GM18868 (cell line): ENCODE results near the gene MLXIP.
"Not testable (repeated sequence)": the region's sequence is repeated elsewhere in the genome, so short reads cannot be mapped to it uniquely, and the experiment has no call there.

ENCODE experiments used
- ATAC-seq: cut with Tn5 transposase; IDR thresholded peaks from one replicate; pipeline ENCODE4 v1.9.1; 2021; ENCODE audit warnings: mild to moderate bottlenecking, moderate library complexity; ENCODE audit not compliant: unreplicated experiment

MLXIP gene

DNA sequence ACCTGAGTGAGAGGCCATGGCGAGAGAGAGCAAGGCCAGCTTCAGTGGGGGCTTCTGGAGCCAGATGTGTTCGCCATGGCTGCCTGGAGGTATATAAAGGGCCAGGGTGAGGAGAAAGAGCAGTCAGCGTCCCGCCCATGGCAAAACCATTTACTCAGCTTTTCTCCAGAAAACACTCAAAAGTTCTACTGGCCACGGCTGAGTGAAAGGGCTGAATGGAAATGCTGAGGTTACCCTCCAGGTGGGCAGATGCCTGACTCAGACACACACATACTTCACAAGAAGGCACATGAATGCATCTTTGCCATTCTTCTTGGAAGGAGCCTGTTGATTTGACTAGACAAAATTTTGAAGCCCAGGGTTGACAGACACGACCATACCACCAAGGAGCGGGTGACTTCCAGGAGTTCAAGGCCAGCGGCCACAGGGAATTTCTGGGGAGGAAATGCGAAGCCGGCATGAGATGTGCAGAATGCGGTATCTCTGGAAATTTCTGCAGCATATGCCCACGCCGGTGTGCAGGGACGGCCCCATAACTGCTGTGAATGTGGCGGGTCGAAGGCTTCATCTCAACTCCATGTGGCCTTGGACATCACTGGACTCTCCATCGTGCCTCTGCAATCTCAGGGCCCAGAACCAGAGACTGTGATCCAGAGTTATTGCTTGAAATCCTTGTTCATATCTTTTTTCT is 95.7 kb downstream of the MLXIP start, which contains the start of gene IL31:
Gene IL31, minus strand, starts transcription at position 67 of the 691 bp plus-strand sequence. Its CDS starts 49 bp downstream, at position 18.
- ATAC-seq, result no peak

DNA sequence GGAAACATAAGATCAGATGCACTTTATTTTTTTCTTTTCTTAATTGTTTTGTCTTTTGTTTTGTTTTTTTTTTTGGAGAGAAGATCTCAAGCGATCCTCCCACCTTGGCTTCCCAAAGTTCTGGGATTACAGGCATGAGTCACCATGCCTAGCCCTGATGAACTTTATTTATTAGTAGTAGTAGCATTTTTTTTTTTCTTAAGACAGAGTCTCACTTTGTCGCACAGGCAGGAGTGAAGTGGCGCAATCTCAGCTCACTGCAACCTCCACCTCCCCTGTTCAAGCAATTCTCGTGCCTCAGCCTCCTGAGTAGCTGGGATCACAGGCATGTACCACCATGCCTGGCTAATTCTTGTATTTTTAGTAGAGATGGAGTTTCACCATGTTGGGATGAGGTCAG is 97.9 kb downstream of the MLXIP start:
- not testable (repeated sequence) for ATAC-seq

DNA sequence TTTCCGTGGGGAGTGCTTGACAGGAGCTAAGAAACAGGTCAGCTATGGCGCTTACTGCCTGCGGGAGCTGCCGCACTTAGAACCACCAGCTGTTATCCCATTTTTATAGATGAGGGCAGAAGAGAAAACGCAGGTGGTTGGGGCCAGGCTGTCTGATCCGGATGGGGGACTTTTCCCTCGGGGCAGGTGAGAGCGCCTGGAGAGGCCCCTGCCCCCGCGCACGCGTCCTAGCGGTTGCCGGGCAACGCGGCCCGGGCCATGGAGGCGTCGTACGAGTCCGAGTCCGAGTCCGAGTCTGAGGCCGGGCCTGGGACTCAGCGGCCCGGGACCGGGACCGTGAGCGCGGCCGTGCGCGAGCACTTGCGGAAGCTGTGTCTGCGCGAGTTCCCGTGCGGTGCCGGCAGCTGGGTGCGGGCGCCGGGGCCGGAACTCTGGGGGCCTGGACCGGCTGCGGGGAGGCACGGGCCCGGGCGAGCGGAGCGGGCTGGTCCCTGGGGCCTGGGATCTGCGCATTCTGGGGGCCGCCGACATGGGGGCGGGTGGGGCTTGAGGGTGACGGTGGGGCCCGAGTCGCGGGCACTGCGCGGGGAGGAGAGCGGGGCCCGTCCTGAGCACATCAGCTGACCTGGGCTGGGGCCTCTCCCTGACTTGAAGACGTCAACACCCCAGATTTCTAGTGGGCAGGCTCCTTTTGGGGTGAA is 104.5 kb downstream of the MLXIP start, which contains the start of gene LRRC43:
Gene LRRC43, plus strand, starts transcription at position 237 of the 701 bp plus-strand sequence. Its CDS starts 22 bp downstream, at position 259.
- no peak for ATAC-seq

DNA sequence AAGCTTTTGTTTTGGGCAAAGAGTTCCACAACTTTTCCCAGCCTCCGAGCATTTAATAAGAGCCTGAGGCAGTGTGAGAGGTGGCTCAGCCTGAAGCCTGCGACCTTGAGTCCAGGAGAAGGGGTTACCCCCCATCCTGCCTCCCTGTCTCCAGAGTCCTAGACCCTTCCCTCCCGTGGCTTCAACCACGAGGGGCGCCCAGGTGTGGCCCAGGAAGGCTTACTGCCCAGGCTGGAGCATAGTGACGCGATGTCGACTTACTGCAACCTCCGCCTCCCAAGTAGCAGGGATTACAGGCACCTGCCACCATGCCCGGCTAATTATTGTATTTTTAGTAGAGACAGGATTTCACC is 105.0 kb downstream of the MLXIP start:
- ATAC-seq, result no peak

DNA sequence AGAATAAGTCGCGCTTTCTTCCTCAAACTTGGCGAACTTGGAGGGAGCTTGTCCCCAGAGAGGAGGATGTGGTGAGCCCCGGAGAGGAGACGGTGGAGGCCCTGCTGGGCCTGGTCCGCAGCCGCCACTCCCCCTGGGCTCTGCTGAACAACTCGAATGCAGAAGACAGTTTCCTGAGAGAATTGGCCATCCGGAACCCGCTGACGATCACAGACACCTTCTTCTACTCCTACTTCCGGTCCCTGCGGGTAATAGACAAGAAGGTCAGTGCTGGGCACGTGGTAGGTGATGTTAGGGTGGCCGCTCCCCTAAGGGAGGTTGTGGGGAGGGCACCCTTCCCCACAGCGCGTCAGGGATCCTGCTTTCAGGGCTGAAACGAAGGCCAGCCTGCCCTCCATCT is 106.0 kb downstream of the MLXIP start:
- no peak for ATAC-seq

DNA sequence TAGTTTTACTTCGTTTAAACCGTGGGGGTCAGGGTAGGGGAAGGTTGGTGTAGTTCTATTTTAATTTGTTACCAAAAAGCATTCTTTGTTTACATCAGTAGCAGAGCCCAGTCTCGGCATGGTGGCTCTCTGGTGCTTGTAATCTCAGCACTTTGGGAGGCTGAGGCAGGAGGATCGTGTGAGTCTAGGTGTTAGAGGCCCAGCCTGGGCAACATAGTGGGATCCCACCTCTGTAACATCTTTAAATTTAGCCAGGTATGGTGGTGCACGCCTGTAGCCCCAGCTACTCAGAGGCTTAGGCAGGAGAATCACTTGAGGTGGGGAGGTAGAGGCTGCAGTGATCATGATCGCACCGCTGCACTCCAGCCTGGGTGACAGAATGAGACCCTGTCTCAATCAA is 106.5 kb downstream of the MLXIP start:
- no peak for ATAC-seq

DNA sequence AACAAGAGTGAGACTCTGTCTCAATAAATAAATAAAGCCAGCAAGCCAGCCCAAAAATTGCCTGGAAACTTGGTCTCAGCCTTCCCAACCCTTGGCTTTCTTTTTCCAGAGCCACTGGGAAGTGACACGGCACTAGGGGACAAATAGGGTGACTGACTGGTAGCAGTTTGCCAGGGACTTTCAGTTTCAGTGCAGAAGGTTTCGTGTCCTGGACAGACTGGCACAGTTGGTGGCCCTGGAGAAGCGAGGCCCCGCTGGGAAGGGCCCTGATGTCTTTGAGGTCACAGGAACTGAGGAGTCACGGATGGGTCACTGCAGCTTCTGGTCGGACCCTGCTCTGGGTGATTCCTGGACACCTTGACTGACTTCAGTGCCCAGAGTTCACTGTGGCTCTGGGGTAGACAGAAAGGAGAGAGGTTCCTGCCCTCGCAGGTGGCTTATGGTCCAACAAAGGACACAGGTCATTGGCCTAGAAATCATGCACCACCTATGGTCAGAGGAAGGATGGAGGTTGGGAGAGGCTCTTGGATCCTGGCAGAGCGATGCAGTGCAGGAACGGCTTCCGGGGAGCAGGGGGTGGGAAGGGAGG is 107.0 kb downstream of the MLXIP start:
- no peak for ATAC-seq

DNA sequence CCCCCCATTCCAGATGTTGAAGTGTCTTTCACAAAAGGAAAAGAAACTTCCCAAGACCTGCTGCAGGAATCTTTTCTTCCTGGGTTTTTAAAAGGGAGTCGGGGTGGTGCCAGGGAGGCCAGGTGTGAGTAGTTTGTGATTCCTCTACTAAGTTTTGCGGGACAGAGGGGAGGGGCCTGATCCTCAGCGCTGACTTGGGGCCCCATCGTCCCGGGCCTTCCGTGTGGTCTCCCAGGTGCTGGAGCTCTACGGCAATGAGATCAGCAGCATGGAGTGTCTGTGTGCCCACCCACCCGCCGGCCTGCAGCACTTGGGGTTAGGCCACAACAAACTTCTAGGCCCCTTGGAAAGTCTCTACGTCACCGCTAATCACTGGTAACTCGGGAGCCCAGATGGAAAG is 108.9 kb downstream of the MLXIP start:
- ATAC-seq, result no peak

DNA sequence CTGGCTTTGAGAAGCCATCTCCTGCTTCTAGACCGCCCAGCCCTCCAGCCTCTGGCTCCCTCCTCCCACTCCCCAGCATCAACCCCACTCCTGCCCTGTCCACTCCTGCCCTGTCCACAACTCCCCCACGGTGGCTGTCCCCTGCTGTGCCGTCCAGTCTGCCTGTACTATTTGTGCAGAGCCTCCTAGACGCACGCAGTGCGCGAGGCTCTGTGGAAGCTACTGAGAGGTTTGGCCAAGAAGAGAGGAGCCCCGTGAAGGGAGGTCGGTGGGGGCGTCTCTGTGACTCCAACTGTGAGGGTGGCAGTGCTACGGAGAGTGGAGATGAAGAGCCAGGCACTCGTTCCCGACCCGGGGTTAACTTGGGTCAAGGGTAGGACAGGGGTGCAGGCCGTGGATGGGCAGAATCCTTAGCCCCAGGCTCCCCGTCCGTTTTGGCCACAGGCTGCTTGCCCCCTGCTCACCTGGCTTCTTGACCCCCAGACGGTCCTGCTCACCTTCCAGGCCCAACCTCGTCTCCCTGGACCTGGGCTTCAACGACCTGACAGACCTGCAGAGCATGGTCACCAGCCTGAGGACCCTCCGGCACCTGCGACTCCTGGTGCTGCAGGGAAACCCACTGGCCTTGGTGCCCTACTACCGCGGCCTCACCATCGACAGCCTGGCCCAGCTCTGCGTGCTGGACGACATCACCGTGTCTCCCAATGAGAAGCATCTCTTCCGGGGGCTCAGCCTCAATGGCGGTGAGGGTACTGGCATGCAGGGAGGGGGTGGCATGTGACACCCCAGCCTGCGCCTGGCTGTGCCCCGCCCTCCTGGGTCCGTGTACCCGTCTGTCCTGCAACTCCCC is 111.3 kb downstream of the MLXIP start:
- no peak for ATAC-seq

DNA sequence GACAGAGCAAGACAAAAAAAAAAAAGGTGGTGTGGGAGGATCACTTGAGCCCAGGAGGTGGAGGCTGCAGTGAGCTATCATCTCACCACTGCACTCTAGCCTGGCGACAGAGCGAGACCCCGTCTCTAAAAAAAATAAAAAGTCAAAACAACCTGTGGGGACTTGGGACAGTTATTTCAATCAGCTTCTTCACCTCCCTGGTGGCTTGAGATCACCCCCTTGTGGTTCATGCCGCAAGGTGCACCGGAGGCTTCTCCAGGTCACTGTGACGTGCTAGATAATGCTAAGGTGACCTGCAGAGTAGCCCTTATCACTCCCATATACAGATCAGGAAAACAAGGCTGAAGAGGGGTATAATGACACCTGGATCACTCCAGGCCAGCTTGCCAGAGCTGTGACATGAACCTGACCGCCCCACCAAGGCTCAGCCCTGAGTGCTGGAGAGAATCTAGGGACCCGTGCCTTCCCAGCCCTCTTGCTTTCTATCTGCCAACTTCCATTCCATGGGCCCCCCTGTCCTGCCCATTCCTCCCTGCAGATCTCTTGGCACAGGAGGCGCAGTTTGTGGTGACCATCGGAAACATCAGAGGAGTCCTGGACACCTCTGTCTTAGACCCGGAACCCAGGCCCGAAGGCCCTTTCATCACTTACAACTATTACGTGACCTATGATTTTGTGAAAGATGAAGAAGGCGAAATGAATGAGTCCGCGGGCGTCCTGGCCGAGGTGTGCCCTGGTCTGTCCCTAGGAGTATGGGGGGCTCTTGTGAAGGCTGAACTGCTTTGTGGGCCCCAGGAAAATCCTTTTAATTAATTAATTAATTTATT is 112.5 kb downstream of the MLXIP start:
- ATAC-seq, result no peak

DNA sequence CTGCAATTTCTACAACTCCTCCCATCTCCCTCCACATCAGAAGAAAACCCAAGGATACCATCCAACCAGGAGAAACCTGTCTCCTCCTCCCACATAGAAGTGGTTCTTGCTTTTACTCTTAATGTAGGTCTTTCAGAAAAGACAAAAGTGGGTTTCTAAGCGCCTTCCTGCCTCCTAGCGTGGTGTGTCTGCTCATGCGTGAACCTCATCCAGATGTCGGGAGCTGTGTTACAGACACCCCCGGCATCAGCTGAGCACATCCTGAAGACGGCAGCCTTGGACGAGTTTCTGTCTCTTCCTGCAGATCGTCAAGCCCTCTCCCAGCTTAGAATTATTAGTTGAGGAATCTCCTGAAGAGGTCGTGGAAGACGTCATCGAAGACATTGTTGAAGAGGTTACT is 113.9 kb downstream of the MLXIP start:
- no peak for ATAC-seq

DNA sequence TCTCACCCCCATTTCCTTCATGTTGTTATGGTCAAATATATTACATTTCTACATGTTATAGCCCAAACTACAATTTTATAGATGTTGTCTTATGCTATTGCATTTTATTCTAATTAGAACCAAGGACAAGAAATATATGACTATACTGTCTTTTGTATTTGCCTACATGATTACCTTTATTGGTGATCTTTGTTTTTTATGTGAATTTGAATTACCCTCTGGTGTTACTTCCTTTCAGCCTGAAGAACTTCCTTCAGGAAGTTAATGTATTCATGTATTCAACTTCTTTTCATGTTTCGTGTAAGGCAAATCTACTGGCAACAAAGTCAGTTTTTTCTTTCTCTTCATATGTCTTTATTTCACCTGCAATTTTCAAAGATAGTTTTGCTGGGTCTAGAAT is 116.2 kb downstream of the MLXIP start:
- no peak for ATAC-seq

DNA sequence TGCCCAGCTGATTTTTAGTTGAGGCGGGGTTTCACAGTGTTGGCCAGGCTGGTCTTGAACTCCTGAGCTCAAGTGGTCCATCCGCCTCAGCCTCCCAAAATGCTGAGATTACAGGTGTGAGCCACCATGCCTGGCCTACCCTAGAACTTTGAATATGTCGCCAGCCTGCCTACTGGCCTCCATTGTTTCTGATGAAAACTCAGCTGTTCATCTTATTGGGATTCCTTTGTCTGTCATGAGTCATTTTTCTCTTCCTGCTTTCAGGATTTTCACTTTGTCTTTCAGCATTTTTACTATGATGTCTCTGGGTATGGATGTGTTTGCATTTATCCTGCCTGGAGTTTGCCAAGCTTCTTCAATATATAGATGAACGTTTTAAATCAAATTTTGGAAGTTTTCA is 116.8 kb downstream of the MLXIP start:
- ATAC-seq, result no peak
